ENCODE measurements around the gene APEH. TPM values are rescaled to one million over a fixed set of nuclear protein-coding genes. Genes with fewer than 3 reads are reported as not detected.

APEH gene
- total and polyA plus RNA-seq, 2 of the 13 experiments (the other 11 are each of a cell fraction or from before 2014, with no cell fraction given): 116 to 130 TPM

GRCh38 chr3:49671291-49672288, 2.6 kb upstream of the APEH start (continued):
- TF ChIP-seq, protein P1, sequence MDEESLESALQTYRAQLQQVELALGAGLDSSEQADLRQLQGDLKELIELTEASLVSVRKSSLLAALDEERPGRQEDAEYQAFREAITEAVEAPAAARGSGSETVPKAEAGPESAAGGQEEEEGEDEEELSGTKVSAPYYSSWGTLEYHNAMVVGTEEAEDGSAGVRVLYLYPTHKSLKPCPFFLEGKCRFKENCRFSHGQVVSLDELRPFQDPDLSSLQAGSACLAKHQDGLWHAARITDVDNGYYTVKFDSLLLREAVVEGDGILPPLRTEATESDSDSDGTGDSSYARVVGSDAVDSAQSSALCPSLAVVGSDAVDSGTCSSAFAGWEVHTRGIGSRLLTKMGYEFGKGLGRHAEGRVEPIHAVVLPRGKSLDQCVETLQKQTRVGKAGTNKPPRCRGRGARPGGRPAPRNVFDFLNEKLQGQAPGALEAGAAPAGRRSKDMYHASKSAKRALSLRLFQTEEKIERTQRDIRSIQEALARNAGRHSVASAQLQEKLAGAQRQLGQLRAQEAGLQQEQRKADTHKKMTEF (CRISPR knock-in tag; IDR thresholded peaks at IDR 0.05): peak; percentile 40; the same call in 1 of the 2 replicates
- TF ChIP-seq U2AF1 (optimal IDR thresholded peaks at IDR 0.05; ENCODE audit: low read depth, low read length): no peak
- peak; percentile 95 for TF ChIP-seq CTCF (CRISPR knock-in tag; IDR thresholded peaks at IDR 0.05)
- TF ChIP-seq ZNF547 (CRISPR knock-in tag; IDR thresholded peaks at IDR 0.05): no peak
- peak; percentile 22; the same call in 1 of the 2 replicates for TF ChIP-seq SP4 (CRISPR knock-in tag; IDR thresholded peaks at IDR 0.05)
- no peak for TF ChIP-seq TRIM24 (CRISPR knock-in tag; IDR thresholded peaks at IDR 0.05)
- no peak; the same call in 1 of the 2 replicates for TF ChIP-seq ZNF580 (CRISPR knock-in tag; IDR thresholded peaks at IDR 0.05; ENCODE audit: borderline replicate concordance, low read depth)
- TF ChIP-seq HDAC1 (CRISPR knock-in tag; IDR thresholded peaks at IDR 0.05): peak; percentile 54
- TF ChIP-seq HMG20A (CRISPR knock-in tag; IDR thresholded peaks at IDR 0.05; ENCODE audit: borderline replicate concordance): peak; percentile 63
- TF ChIP-seq ZNF709 (CRISPR knock-in tag; IDR thresholded peaks at IDR 0.05): peak; percentile 2; the same call in 1 of the 2 replicates
- TF ChIP-seq ELF3 (CRISPR knock-in tag; IDR thresholded peaks at IDR 0.05): peak; percentile 59; the same call in 1 of the 2 replicates
- TF ChIP-seq KMT2A (CRISPR knock-in tag; IDR thresholded peaks at IDR 0.05): no peak
- no peak for TF ChIP-seq ZNF510 (CRISPR knock-in tag; IDR thresholded peaks at IDR 0.05; ENCODE audit: low read depth)
- TF ChIP-seq, protein P2, sequence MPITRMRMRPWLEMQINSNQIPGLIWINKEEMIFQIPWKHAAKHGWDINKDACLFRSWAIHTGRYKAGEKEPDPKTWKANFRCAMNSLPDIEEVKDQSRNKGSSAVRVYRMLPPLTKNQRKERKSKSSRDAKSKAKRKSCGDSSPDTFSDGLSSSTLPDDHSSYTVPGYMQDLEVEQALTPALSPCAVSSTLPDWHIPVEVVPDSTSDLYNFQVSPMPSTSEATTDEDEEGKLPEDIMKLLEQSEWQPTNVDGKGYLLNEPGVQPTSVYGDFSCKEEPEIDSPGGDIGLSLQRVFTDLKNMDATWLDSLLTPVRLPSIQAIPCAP (CRISPR knock-in tag; IDR thresholded peaks at IDR 0.05; ENCODE audit: low read depth): no peak
- TF ChIP-seq NR2C2 (CRISPR knock-in tag; IDR thresholded peaks at IDR 0.05; ENCODE audit: borderline replicate concordance): 0 out of 2 replicates have a peak, but pooled peaks have one; percentile 33
- no peak for TF ChIP-seq ZNF770 (CRISPR knock-in tag; IDR thresholded peaks at IDR 0.05)
- 0 out of 2 replicates have a peak, but pooled peaks have one; percentile 38 for TF ChIP-seq ZFP90 (CRISPR knock-in tag; IDR thresholded peaks at IDR 0.05; ENCODE audit: borderline replicate concordance)
